GM21528 (cell line): ENCODE measurements around the gene RNF40.

Experiments
- ATAC-seq: cut with Tn5 transposase; IDR thresholded peaks from one replicate; pipeline ENCODE4 v1.9.1; 2021; ENCODE audit warnings: mild to moderate bottlenecking, moderate library complexity; ENCODE audit not compliant: unreplicated experiment, low FRiP score

Gene RNF40

DNA sequence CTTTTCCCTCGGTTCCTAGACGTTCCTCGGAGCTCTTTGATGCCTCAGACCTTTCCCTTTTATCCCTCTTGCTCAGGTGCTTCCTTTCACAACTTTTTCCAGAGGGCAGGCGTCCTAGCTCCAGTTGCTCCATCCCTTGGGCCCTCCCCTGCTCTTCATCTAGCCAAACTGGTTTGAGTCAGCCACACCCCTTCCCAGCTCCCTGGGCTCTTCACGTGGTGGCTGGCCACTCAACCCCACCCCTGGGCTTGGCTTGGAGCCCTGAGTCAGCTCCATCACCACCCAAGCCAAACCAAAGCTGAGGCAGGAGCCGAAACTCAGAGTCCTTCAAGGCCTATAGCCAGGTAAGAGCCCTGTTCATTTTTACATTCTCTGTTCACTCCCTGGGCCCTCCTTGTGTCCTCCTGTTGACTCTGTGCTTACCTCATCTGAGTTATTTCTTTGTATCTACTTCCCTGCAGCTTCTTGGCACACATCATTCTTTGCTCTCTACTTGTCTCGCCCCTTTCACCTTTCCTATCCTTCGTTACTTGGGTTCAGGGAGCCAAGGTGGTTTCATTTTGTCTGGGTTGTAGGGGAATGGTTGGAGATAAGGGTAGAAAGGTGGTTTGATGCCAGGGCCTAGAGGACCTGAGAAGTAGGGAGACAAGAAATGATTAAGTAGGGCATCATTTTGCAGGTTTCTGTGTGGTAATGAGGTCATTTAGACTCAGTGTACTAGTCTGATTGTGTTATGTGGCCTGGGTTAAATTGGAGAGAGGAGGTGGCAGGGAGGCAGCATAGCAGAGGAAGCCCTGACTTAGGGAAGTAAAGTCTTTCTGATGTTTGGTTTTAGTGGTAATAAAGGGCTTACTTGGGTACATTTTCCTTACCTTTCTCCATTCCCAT, 21.5 kb upstream of the RNF40 start:
- no peak for ATAC-seq

DNA sequence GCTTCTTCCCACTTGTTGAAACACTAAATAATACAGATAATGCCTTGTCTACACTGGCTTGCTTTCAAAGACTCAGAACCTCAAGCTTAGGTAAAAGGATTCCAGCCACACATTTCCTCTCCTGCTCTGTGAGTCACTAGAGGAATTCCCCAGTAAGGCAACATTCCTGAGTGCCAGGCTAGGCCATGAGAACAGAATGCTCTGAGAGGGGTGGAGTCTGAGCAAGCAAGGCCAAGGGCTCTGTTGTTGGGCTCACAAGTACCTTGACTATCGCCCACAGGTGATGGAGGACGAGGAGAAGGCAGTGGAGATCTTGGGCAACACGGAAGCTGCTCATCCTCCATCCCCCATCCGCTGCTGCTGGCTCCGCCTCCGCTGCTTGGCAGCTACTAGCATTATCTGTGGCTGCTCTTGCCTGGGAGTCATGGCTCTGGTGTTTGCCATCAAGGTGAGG, 20.6 kb upstream of the RNF40 start:
- no peak for ATAC-seq

DNA sequence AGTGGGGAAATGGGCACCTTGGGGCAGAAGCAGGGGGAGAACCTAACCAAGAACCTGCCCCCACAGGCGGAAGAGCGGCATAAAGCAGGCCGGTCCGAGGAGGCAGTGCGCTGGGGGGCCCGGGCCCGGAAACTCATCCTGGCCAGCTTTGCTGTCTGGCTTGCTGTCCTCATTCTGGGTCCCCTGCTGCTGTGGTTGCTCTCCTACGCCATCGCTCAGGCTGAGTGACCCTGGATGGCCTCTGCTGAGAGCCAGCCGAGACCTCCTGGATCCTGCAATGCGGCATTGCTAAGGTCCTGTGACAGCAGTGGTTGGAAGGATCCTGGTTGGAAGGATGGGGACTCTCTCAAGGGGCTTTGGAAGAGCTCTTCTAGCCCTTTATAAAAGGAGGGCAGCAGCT, 18.4 kb upstream of the RNF40 start:
- ATAC-seq = no peak

DNA sequence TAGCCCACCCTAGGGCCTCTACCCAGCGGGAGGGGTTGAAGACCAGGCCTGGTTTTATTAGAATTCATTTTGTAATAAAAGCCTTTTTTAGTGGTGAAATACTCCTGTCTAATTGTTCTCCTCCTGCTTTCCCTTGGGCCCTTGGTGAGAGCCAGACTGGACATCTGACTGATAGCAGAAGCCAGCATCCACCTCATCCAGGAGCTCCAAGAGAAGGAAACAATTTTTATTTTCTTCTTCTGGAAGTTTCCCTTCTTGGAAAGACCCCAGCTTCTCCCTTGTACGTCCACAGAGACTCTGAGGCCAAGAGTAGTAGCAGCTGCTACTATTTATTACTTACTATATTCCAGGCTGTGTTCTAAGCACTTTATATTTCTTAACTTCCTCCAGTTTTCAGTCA, 17.9 kb upstream of the RNF40 start:
- ATAC-seq = no peak

DNA sequence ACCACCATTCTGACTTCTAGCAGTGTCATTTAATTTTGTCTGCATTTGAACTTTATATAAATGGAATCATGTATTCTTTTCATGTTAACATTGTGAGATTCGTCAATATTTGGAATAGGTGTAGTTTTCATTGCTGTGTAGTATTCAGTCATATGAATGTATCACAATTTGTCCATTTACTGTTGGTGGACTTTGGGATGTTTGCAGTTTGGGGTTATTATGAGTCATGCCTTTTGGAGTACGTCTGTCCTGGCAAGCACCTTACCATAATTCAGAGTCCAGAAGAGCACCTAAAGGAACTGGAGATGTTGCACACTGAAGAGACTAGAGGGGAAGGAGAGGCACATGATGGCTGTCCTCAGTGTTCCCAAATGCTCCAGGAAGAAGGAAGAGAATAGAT, 17.0 kb upstream of the RNF40 start:
- no peak for ATAC-seq

DNA sequence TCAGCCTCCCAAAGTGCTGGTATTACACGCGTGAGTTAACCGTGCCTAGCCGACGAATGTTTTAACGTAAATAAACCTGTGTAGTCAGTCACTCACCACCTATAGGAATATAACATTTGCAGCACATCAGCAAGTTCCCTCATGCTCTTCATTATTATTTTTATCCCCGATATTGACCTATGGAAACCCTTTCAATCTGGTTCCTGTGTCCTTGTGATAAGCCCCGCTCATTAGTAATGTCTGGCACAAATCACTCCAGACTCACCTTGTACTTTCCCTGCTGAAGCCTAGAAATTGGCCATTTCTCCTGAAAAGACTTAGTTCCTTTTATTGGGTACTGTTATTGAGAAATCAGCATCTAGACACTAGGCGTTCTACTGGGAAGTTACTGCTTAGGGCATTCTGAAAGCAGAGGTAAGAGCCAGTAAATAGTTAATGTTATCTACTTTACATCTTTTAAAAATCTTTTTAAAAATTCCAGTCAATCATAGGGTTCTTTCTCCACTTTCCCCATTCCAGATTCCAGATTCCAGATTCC, 15.4 kb upstream of the RNF40 start:
- ATAC-seq = no peak

DNA sequence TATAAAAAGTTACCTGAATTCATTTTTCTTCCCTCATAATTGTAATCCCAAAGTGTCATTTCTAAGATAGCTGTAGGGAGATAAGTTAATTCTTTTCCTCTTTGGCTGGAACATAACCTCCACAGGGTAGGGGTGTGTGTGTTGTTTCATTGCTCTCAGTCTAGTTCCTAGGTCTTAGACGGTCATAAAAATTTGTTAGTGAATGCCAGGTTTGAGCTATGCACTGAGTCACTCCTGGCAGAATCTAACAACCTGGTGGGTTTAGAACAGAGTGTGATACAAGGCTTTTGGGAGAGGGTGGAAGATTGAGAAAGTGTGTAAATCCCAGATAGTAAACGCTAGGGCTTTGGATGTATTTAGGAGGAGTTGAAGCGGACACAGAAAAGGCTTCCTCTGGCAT, 14.8 kb upstream of the RNF40 start:
- ATAC-seq = no peak

DNA sequence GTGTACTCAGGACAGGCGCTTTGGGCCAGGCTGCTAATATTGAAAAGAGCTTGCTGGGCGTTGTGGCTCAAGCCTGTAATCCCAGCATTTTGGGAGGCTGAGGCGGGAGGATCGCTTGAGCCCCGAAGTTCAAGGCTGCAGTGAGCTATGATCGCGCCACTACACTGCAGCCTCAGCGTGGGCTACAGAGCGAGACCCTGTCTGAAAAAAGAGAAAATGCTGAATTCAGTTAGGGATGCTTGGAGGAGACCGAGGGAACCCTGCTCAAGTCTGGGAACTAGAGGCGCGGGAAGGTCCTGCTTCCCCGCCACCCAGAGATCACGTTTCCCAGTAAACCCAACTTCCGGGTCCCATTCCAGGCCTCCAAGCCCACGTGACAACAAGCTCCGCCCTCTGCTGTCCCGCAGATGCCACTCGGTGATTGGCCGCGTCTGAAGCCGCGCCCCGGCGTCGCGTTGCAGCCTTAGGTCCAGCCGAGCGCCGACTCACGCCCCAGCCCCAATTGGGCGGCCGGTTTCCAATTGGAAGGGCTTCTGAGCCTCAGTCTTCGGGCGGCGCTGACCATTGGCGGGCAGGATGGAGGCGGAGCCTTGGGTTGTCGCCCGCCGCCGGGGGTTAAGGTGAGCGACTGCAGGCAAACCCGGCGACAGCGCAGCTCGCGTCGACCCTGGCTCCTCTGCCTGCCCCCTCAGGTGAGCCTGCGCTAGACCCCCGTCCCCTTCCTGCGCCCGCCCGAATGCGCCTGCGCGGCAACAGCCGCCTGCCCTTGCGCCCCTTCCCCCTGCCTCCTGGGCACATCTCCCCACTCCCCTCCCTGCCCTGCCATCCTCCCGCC, 14.1 kb upstream of the RNF40 start, which contains the start of gene PHKG2:
Gene PHKG2 (plus strand): TSS at position 627 of the 835 bp plus-strand sequence. CDS start 396 bp downstream, outside the sequence.
- peak; percentile 89 for ATAC-seq

DNA sequence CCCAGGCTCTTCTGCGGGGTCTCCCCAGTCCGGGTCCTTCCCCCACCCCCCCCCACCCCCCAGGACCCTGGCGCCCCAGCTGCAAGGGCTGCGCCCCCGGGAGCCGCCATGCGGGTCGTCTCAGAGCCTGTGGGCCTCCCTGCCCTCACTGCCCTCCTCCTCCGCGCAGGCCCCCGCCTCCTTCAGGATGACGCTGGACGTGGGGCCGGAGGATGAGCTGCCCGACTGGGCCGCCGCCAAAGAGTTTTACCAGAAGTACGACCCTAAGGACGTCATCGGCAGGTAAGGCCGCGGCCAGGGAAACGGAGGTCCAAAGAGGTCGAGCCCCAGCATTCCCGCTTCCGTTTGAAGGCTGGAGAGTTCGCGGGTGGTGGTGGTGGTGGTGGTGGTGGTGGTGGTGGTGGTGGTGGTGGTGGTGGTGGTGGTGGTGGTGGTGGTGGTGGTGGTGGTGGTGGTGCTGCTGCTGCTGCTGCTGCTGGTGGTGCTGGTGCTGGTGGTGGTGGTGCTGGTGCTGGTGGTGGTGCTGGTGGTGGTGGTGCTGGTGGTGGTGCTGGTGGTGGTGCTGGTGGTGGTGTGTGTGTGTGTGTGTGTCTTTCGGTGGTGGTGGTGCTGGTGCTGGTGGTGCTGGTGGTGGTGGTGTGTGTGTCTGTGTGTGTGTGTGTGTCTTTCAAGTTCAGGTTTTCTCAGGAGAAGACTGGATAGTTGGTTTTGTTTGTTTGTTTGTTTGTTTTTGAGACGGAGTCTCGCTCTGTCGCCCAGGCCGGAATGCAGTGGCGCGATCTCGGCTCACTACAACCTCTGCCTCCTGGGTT, 13.3 kb upstream of the RNF40 start:
- no peak for ATAC-seq

DNA sequence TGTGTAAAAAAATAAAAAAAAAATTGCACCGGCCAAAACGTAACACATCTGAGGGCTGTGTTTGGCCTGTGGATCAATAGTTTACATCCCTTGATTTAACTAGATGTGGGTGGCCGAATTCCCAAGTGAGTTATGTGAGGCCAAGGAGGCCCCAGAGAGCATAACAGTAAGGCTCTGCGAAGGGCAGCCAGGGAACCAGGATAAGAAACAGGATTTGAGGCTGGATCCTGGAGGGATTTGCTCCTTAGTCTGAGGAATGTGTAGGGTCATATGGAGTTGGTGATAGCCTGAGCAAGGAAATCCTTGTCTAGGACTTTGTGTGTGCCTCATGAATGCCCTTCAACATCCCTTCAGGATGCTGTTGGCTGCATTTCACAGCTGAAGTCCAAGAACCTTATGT, 11.9 kb upstream of the RNF40 start:
- no peak for ATAC-seq

DNA sequence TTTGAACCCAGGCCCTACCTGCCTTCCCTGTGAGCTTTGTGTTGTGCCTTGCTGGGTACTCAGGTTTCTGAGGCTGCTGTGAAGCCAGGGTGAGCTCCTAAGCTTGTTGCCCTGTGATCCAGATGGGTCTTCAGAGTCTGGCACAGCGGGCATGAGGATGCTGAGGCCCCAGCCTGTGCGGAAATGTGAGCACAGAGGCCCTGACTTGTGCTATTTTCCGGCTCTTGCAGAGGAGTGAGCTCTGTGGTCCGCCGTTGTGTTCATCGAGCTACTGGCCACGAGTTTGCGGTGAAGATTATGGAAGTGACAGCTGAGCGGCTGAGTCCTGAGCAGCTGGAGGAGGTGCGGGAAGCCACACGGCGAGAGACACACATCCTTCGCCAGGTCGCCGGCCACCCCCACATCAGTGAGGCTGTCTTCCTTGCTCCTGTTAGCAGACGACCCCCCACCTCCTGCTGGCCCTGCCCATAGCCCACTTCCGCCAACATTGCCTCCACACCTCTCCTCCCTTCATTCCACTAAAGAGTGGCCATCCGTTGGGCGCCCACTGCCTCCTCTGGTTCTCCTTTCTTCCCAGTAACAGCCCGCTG, 11.2 kb upstream of the RNF40 start:
- ATAC-seq = no peak

DNA sequence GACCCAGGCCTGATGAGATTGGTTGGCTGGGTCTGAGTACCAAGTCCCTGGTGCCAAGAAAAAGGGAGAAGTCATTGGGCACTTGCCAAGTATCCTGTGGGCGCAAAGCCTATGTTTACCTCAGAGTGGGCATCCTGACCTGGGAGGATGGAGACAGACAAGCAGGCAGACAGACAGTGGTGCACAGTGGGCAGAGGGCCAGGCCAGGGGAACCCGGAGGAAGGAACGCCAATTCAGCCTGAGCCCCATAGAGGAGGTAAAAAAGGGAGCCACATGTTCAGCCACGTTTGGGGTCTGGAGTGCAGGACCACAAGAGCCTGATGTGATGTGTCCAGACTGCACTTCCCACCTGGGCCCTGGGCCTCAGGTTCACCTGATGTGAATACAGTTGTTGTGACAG, 8.5 kb upstream of the RNF40 start:
- no peak for ATAC-seq

DNA sequence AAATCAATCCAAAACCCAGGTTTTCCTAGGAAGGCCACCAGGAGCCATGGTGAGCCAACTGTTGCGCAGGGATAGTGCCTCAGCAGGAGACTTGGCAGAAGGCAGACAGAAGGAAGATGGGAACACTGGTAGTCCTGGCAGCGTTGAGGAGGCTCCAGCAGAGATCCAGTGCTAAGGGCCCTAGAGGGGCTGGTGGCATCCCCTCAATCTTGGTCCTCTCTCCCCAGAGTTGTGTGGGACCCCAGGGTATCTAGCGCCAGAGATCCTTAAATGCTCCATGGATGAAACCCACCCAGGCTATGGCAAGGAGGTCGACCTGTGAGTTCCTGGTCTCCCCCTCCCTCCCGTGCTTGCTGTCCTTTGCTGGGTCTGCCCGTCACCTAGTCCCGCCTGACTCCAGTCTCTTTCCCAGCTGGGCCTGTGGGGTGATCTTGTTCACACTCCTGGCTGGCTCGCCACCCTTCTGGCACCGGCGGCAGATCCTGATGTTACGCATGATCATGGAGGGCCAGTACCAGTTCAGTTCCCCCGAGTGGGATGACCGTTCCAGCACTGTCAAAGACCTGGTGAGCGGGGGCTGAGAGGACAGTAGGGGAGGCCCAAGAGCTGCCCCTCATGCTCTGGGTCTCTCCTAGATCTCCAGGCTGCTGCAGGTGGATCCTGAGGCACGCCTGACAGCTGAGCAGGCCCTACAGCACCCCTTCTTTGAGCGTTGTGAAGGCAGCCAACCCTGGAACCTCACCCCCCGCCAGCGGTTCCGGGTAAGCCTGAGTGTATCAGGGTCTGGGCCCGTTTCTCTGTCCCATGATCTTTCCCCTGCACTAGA, 6.0 kb upstream of the RNF40 start:
- no peak for ATAC-seq

DNA sequence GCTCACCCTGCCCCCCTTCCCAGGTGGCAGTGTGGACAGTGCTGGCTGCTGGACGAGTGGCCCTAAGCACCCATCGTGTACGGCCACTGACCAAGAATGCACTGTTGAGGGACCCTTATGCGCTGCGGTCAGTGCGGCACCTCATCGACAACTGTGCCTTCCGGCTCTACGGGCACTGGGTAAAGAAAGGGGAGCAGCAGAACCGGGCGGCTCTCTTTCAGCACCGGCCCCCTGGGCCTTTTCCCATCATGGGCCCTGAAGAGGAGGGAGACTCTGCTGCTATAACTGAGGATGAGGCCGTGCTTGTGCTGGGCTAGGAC, 5.4 kb upstream of the RNF40 start:
- no peak for ATAC-seq

DNA sequence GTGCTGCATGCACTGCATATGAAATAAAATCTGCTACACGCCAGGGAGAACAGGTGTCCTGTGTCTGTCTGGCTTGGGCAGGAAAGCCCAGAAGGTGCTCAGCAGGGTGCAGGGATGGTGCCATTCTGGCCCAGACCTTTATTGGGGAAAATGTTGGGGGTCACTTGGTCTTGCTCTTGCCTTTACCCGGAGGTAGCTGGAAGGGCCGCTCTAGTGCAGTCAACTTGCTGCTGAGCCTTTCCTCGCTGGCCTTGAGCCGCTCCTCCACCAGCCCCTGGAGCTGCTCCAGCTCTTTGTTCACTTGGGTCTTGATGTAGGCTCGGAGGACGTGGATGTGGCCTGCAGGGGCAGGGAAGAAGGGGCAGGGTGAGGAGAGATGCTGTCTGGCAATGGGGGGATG, 4.8 kb upstream of the RNF40 start:
- ATAC-seq = no peak

DNA sequence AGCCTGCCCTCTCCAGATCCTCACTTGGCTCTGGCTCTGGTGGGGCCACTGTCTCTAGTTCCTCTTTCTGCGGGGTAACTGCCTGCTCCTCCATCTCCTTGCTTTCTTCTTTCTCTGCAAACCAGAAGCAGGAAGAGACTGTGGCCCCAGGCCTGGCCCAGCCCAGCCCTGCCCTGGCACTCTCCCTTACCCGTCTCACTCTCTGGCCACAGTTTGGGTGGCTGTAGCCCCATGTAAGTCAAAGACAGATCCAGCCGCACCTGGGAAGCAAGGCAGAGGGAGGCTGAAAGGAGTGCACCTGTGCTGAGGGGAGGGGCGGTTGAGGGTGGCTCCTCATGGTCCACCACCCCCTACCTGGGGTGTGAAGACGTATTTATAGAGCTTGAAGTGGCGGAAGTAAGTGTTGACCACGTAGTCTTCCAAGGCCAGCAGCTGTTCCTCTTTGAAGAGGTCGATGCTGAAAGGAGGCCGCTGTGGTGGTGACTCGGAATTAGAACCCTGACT, 3.1 kb upstream of the RNF40 start:
- no peak for ATAC-seq

DNA sequence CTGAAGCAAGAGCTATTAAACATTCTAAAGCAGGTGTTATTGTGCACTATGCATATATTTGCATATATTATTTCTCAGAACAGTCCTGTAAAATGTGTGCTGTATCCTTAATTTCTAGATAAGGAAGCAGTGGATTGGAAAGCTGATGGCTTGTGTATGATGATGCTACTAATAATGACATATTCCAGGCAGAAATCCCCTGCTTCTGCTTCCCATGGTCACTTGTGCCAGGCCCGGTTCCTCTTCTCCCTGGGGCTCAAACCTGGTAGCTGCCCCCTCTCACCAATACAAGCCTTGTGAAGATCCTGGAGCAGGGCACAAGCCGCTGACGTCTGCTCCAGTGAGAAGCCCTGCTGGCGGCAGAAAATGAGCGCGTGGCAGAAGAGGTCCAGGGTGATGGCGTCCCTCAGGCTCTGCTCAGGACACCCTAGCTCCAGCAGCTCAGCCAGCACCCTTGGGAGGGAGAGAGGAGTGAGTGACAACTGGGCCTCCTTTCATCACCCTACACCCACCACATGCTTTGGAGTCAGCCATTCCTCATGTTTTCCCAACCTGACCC, 2.0 kb upstream of the RNF40 start:
- ATAC-seq = no peak

DNA sequence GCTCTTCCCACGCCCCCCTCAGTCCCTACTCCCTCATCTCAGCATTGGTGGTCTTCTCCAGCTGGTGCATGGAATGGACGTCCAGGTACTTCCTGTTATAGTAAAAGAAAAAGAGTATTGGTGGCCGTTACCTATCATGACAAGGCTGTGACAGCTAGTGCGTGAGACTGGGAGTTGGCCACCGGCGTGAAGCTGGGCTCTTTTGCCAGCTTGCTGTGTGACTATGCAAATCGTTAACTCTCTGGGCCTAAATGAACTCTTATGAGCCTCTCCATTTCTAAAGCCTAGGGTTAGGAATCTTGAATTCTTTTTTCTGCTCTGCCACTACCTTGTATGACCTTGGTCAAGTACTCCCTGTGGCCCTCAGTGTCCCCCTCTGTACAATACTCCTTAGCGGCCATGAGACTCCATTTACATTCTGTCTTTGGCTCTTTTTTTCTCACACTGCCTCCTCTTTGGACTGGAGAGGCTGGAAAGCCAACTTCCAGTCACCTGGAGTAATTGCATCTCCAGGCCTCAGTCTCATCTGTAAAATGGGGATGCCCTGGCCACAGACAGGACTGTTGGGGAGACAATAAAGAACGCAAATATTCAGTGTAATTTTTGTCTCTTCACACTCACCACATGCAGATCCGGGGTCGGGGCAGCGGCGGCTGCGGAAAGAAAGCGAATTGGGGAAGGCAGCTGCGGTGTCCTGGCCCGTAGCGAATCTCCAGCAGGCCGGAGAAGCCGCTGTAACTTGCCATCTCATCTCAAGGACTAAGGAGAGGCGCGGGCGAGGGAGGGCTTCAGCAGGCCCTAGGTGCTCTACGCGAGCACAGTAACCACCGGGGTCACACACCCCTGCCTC, 1.3 kb upstream of the RNF40 start:
- ATAC-seq = no peak
